Kidney (tissue), 14 donors: ENCODE measurements around the gene PCYT1B. TPM values are rescaled to one million over a fixed set of nuclear protein-coding genes. Genes with fewer than 3 reads are reported as not detected.
A peak's percentile ranks its signal among the peaks of the same experiment; 100 is the strongest.

Source experiments
- DNase-seq, 5 donors: peaks; one replicate each; pipeline ENCODE4 v3.0.0-alpha.2; 2013 to 2020
- FAIRE-seq: peaks from 2 replicates; lab custom pipeline; 2012; peaks lifted over from hg19 to GRCh38; lab: Jason Lieb, UNC
- H3K27ac ChIP-seq, 2 donors: one replicate each; pipeline ENCODE4 v1.7.0; 2013; ENCODE audit warnings: low read depth in 2 of 2, low read length in 2 of 2, inconsistent platforms in 1 of 2
- H3K27me3 ChIP-seq: one replicate; pipeline ENCODE4 v1.7.1; 2013; ENCODE audit warnings: low read length, inconsistent platforms; ENCODE audit not compliant: control insufficient read depth, insufficient read depth
- H3K36me3 ChIP-seq, 3 donors: one replicate each; pipeline versions ENCODE4 v1.7.0 to v1.7.1; 2013; ENCODE audit warnings: low read length in 3 of 3, control low read depth in 1 of 3, inconsistent platforms in 1 of 3; ENCODE audit not compliant: insufficient read depth in 3 of 3, control insufficient read depth in 2 of 3
- H3K4me1 ChIP-seq, 3 donors: one replicate each; pipeline versions ENCODE4 v1.7.0 to v1.7.1; 2013; ENCODE audit warnings: low read length in 3 of 3, inconsistent platforms in 1 of 3, low read depth in 1 of 3; ENCODE audit not compliant: control insufficient read depth in 2 of 3, insufficient read depth in 2 of 3
- H3K4me3 ChIP-seq, 3 donors: one replicate each; pipeline versions ENCODE4 v1.7.0 to v1.8.1; 2013; ENCODE audit warnings: low read length in 3 of 3, control low read depth in 1 of 3, inconsistent platforms in 1 of 3
- H3K9ac ChIP-seq, 3 donors: one replicate each; pipeline versions ENCODE4 v1.7.0 to v1.7.1; 2013; ENCODE audit warnings: low read length in 3 of 3, control low read depth in 1 of 3, inconsistent platforms in 1 of 3
- H3K9me3 ChIP-seq, 3 donors: one replicate each; pipeline versions ENCODE4 v1.7.0 to v1.7.1; 2013; ENCODE audit warnings: low read length in 3 of 3, control low read depth in 1 of 3, inconsistent platforms in 1 of 3; ENCODE audit not compliant: control insufficient read depth in 2 of 3, insufficient read depth in 1 of 3
- intact Hi-C: fragments of 100-400 bp; cut with DNase I; formaldehyde crosslinking; loops from one replicate; pipeline ENCODE4 v1.11.1; 2022
- polyA plus RNA-seq: library from polyadenylated mRNA; stranded (reverse); fragments of 350-450 nt; fragmentation: Illumina TruSeq; extraction: RNeasy Lipid Tissue Mini Kit (QIAGEN cat#74804); gene quantifications from one replicate; pipeline ENCODE4 v1.2.3, GENCODE V29; 2014; ENCODE audit warnings: low read depth, low replicate concordance; ENCODE audit not compliant: insufficient read depth
- total RNA-seq: library from RNA; stranded (reverse); fragmentation: NEBNext Ultra II Directional; extraction: Animal tissue kit (Norgen Biotek cat#: 25700); gene quantifications from one replicate; pipeline ENCODE4 v1.2.1, GENCODE V29; 2021
- TF ChIP-seq, protein P1 (sequence below): IDR thresholded peaks from 3 replicates; pipeline ENCODE4 v1.5.1; 2012; ENCODE audit warnings: mild to moderate bottlenecking, moderate library complexity, borderline replicate concordance; ENCODE audit not compliant: insufficient read depth; ENCODE audit errors: extremely low read depth
- donor health status: control.
- donor health status: control.
- donor health status: control.
- donor health status: control.
- donor health status: control.
- donor health status: DM: yes; HTN: yes; CAD: no.
- donor health status: Normal renal cell carcinoma (clear cell type).

PCYT1B gene
- total and polyA plus RNA-seq, 2 donors from 2014 or later = 0.13 to 0.26 TPM

GRCh38 chrX:24646745-24647182 is 383 bp downstream of the PCYT1B start:
- no peaks in the 10 kb centered on the region for H3K36me3 ChIP-seq
- H3K9me3 ChIP-seq = no peaks in the 10 kb centered on the region
- intact Hi-C loops = no loop called here
- peaks cover 0 to 4% (median 0%) of the 10 kb centered on the region in 3 donors for H3K4me1 ChIP-seq
- H3K9ac ChIP-seq = no peak overlapping the region
- H3K4me3 ChIP-seq = peak overlapping the region in 2 of 3 donors; percentile 21 to 60
- FAIRE-seq (no peak), DNase-seq (peak in 4 of 5 donors; percentile 18 to 57 (median 33))
- H3K27me3 ChIP-seq = peaks cover 2% of the 10 kb centered on the region
- TF ChIP-seq, protein P1, sequence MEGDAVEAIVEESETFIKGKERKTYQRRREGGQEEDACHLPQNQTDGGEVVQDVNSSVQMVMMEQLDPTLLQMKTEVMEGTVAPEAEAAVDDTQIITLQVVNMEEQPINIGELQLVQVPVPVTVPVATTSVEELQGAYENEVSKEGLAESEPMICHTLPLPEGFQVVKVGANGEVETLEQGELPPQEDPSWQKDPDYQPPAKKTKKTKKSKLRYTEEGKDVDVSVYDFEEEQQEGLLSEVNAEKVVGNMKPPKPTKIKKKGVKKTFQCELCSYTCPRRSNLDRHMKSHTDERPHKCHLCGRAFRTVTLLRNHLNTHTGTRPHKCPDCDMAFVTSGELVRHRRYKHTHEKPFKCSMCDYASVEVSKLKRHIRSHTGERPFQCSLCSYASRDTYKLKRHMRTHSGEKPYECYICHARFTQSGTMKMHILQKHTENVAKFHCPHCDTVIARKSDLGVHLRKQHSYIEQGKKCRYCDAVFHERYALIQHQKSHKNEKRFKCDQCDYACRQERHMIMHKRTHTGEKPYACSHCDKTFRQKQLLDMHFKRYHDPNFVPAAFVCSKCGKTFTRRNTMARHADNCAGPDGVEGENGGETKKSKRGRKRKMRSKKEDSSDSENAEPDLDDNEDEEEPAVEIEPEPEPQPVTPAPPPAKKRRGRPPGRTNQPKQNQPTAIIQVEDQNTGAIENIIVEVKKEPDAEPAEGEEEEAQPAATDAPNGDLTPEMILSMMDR = no peak
- no peak overlapping the region for H3K27ac ChIP-seq

DNA sequence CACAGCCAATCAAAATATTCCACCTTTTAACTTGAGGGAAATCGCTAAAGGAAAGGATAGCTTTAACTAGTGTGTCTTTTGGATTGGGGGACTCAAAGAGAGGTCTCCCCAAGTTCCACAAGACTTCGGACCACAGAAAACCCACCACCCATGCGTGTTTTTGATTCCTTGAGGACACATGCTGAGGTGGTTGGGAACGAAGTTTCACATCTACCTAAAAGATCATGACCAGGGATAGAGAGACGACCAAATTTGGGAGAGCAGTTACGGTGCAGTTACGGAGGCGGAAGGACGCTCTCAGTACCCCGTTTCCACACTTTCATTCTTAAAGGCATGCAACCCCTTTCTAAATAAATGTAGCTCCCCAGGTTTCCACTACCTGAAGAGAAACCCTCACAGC is 1.1 kb downstream of the PCYT1B start:
- Histone ChIP-seq H3K9me3 (no peaks in the 10 kb centered on the region), H3K27me3 (peaks cover 2% of the 10 kb centered on the region), H3K27ac (no peak overlapping the region), H3K4me3 (no peak overlapping the region), H3K36me3 (no peaks in the 10 kb centered on the region), H3K9ac (no peak overlapping the region), H3K4me1 (peaks cover 0 to 4% (median 0%) of the 10 kb centered on the region in 3 donors)
- intact Hi-C loops = no loop called here
- DNase-seq = peak in 1 of 5 donors; percentile 1
- FAIRE-seq = no peak
- TF ChIP-seq, protein P1 = no peak

GRCh38 chrX:24643116-24643515 is 4.0 kb downstream of the PCYT1B start:
- TF ChIP-seq, protein P1 = no peak
- no peak overlapping the region for H3K4me3 ChIP-seq
- peaks cover 0 to 4% (median 0%) of the 10 kb centered on the region in 3 donors for H3K4me1 ChIP-seq
- no peaks in the 10 kb centered on the region for H3K36me3 ChIP-seq
- H3K9me3 ChIP-seq = no peaks in the 10 kb centered on the region
- no peak overlapping the region for H3K27ac ChIP-seq
- DNase-seq (no peak), FAIRE-seq (no peak)
- no peak overlapping the region for H3K9ac ChIP-seq
- intact Hi-C loops = no loop called here
- peaks cover 2% of the 10 kb centered on the region for H3K27me3 ChIP-seq

GRCh38 chrX:24629701-24630100 is 17.4 kb downstream of the PCYT1B start:
- H3K4me1 ChIP-seq = no peaks in the 10 kb centered on the region
- no peaks in the 10 kb centered on the region for H3K36me3 ChIP-seq
- FAIRE-seq = no peak
- no peak overlapping the region for H3K4me3 ChIP-seq
- no peak for DNase-seq
- no peaks in the 10 kb centered on the region for H3K9me3 ChIP-seq
- intact Hi-C loops = no loop called here
- H3K9ac ChIP-seq = no peak overlapping the region
- TF ChIP-seq, protein P1 = no peak
- H3K27me3 ChIP-seq = peaks cover 2% of the 10 kb centered on the region
- H3K27ac ChIP-seq = no peak overlapping the region
